ENCODE data around the gene PHYHD1.
A peak's percentile ranks its signal among the peaks of the same experiment; 100 is the strongest.

The PHYHD1 gene

GRCh38 chr9:128920381-128921058, at the start of gene PHYHD1:
Gene PHYHD1 (plus strand): TSS chr9:128920982. CDS start chr9:128922324, 1,342 bp downstream.
- TF ChIP-seq CTCF (IDR thresholded peaks at IDR 0.05; ENCODE audit: insufficient read depth, low read length, missing control alignments): no peak
- ChIA-PET POLR2A (interaction anchor here (0.8 kb wide), 1 partner anchor 35 kb away, joined by 4 read pairs; no protein-coding TSS in a partner anchor), CTCF (interaction anchor here (0.8 to 3.1 kb wide), 6 partner anchors 8 to 102 kb away, joined by 3 to 25 read pairs (median 4); partner anchors contain the start of gene ENDOG)
- DNase-seq (ENCODE audit: low read depth, low spot score): peak; percentile 33
- H3K4me3 ChIP-seq (ENCODE audit: low read depth, low read length): no peak within 1 kb of the TSS; the same call in 1 of the 2 replicates

DNA sequence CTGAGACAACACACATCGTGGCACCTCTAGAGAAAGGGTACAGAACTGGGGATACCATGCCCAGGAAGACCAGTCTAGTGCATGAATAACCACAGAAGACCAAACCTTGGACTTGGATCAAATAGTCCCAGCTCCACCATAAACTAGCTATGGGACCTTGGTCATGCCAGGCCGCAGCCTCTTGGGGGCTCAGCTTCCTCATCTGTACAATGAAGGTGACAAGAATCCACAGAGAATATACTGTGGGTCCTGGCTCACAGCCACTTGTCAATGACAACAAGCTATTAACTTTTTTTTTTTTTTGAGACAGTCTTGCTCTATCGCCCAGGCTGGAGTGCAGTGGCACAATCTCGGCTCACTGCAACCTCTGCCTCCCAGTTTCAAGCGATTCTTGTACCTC, 42.9 kb upstream of the PHYHD1 start:
- no peak for TF ChIP-seq CTCF (IDR thresholded peaks at IDR 0.05; ENCODE audit: insufficient read depth, low read length, missing control alignments)
- H3K4me3 ChIP-seq (ENCODE audit: low read depth, low read length): no peak overlapping the region
- no peak for DNase-seq (ENCODE audit: low read depth, low spot score)
- ChIA-PET POLR2A (interaction anchor here (0.7 kb wide), 1 partner anchor 45 kb away, joined by 5 read pairs; no protein-coding TSS in a partner anchor), CTCF (interaction anchor here (1.1 to 12.9 kb wide), 5 partner anchors 15 to 51 kb away, joined by 3 to 125 read pairs (median 4); no protein-coding TSS in a partner anchor)

GRCh38 chr9:128881884-128882676, 38.7 kb upstream of the PHYHD1 start, which contains the start of the genes KYAT1 and LRRC8A:
Gene KYAT1 (minus strand): TSS chr9:128881950. CDS start chr9:128845405, 36,545 bp downstream.
Gene LRRC8A (plus strand): TSS chr9:128882133. CDS start chr9:128907165, 25,032 bp downstream.
- H3K4me3 ChIP-seq (ENCODE audit: low read depth, low read length): peak within 1 kb of the TSS; percentile 96
- ChIA-PET CTCF (interaction anchor here (0.6 to 12.9 kb wide), 5 partner anchors 19 to 179 kb away, joined by 3 to 125 read pairs (median 5); partner anchors contain the start of gene ENDOG), POLR2A (interaction anchor here (1.0 to 1.3 kb wide), 2 partner anchors 20 to 66 kb away, joined by 3 to 4 read pairs; no protein-coding TSS in a partner anchor)
- DNase-seq (ENCODE audit: low read depth, low spot score): peak; percentile 45
- no peak for TF ChIP-seq CTCF (IDR thresholded peaks at IDR 0.05; ENCODE audit: insufficient read depth, low read length, missing control alignments)

- ChIA-PET POLR2A (interaction anchor here (0.6 to 1.0 kb wide), 2 partner anchors 20 to 43 kb away, joined by 3 read pairs; no protein-coding TSS in a partner anchor), CTCF (interaction anchor here (1.0 to 12.9 kb wide), 3 partner anchors 20 to 46 kb away, joined by 3 to 125 read pairs (median 5); no protein-coding TSS in a partner anchor)
- peak overlapping the region; percentile 96 for H3K4me3 ChIP-seq (ENCODE audit: low read depth, low read length)
- TF ChIP-seq CTCF (IDR thresholded peaks at IDR 0.05; ENCODE audit: insufficient read depth, low read length, missing control alignments): no peak
- no peak for DNase-seq (ENCODE audit: low read depth, low spot score)
Observed at GRCh38 chr9:128882677-128883603, 37.8 kb upstream of the PHYHD1 start.

DNA sequence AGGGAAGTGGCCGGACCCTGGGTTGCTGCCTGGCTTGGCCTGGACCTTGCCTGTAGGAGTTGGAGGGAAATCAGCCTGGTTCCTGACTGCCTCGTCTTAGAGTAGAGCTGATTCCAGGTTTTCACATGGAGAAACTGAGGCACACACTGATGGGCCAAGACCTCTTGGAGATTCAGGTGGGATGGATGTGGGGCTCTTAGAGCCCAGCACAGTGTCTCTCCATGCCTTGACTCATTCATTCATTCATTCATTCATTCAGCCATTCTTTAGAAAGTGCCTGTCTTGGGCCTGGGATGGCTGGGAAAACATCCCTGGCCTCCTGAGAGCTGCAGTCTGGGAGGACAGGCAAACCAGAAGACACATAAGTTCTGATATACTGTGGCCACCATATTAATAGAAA, 36.6 kb upstream of the PHYHD1 start:
- DNase-seq (ENCODE audit: low read depth, low spot score): no peak
- ChIA-PET POLR2A (interaction anchor here (0.7 kb wide), 1 partner anchor 8 kb away, joined by 3 read pairs; no protein-coding TSS in a partner anchor), CTCF (interaction anchor here (1.0 to 1.5 kb wide), 2 partner anchors 26 to 44 kb away, joined by 3 to 12 read pairs; no protein-coding TSS in a partner anchor)
- H3K4me3 ChIP-seq (ENCODE audit: low read depth, low read length): peak overlapping the region; percentile 29
- TF ChIP-seq CTCF (IDR thresholded peaks at IDR 0.05; ENCODE audit: insufficient read depth, low read length, missing control alignments): no peak
